Adrenal gland (tissue), 5 donors: ENCODE data around the gene BRD1.

ENCODE experiments used
- CTCF ChIP-seq, 6 experiments: fragments of 450-650 bp in 4 of 6; fragments of 200-600 bp in 2 of 6; sonication (generic) in 1 of 6; IDR thresholded peaks; 1 replicate in 5 of 6; 2 replicates in 1 of 6; pipeline versions ENCODE4 v1.5.1 to v1.8.0; 2016 to 2021; ENCODE audit warnings: antibody characterized with exemption in 6 of 6, mild to moderate bottlenecking in 2 of 6, moderate library complexity in 1 of 6
- POLR2A ChIP-seq, 2 donors: fragments of 450-650 bp; IDR thresholded peaks; one replicate each; pipeline ENCODE4 v1.6.1; 2017; ENCODE audit warnings: antibody characterized with exemption in 2 of 2, mild to moderate bottlenecking in 2 of 2, moderate library complexity in 1 of 2
- donor health status: DM: no; HTN: no; CAD: no.

- no peak for TF ChIP-seq CTCF (IDR thresholded peaks at IDR 0.05)
- TF ChIP-seq POLR2A (IDR thresholded peaks at IDR 0.05): no peak
These were observed 92.2 kb downstream of the BRD1 start for GRCh38 chr22:49735411-49735900.
